Subcutaneous abdominal adipose tissue (tissue), 5 donors: Measurements from ENCODE around the gene CCDC6.
"Not testable (repeated sequence)": the region's sequence is repeated elsewhere in the genome, so short reads cannot be mapped to it uniquely, and the experiment has no call there.

Source experiments
- H3K27ac ChIP-seq: one replicate; pipeline ENCODE4 v1.7.0; 2013; ENCODE audit warnings: low read depth, mild to moderate bottlenecking, inconsistent platforms, low read length, moderate library complexity
- H3K27me3 ChIP-seq, 5 donors: one replicate each; pipeline ENCODE4 v1.7.0; 2013; ENCODE audit warnings: low read length in 5 of 5, inconsistent platforms in 1 of 5; ENCODE audit not compliant: control insufficient read depth in 5 of 5, insufficient read depth in 4 of 5
- H3K36me3 ChIP-seq, 5 donors: one replicate each; pipeline ENCODE4 v1.7.0; 2013; ENCODE audit warnings: low read length in 5 of 5; ENCODE audit not compliant: control insufficient read depth in 5 of 5, insufficient read depth in 5 of 5
- H3K4me1 ChIP-seq, 5 donors: one replicate each; pipeline ENCODE4 v1.7.0; 2013; ENCODE audit warnings: low read length in 5 of 5, mild to moderate bottlenecking in 3 of 5, moderate library complexity in 1 of 5; ENCODE audit not compliant: control insufficient read depth in 5 of 5, insufficient read depth in 5 of 5
- H3K4me3 ChIP-seq, 5 donors: one replicate each; pipeline ENCODE4 v1.7.0; 2013; ENCODE audit warnings: low read length in 5 of 5, low read depth in 1 of 5
- H3K9ac ChIP-seq, 5 donors: one replicate each; pipeline ENCODE4 v1.7.0; 2013; ENCODE audit warnings: low read length in 5 of 5, mild to moderate bottlenecking in 4 of 5, moderate library complexity in 3 of 5
- H3K9me3 ChIP-seq, 5 donors: one replicate each; pipeline ENCODE4 v1.7.0; 2013; ENCODE audit warnings: low read length in 5 of 5; ENCODE audit not compliant: control insufficient read depth in 5 of 5
- donor health status: healthy.
- donor health status: healthy.
- donor health status: healthy.
- donor health status: healthy.
- donor health status: healthy.

The CCDC6 gene

DNA sequence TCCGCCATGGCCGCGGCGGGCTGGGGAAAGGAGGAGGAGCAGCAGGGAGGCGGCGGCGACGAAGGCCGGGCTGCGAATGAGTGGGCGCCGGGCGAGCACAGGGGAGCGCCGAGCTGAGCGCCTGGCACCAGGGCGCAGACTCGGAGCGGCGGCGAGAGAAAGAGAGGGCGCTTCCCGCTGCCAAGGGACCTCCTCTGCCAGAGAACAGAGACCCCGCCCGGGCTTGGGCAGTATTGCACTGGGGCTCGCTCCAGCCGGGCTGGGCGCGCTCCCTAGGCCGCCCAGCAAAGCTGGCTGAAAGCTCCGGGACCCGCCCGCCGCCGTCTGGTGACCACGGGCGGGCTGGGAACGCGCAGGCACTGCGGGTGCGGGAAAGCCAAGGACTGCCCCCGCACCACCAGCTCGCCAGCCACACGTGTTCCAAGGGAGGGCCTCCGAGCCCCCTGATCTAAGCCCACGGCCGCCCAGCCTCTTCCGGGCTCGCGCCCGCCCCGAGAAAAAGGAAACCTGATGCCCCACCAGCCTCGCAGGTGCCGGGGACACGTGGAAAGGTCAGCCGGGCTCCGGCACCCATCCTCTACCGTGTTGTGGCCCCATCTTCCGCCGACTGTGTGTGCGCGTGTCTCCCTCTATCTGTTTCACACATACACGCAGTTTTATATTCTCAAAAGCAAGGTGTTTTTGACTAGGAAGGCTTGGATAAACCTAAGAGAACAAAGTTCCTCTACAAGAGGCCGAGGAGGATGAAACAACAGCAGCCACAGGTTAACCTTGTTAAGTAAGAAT is at the start of gene CCDC6:
CCDC6 (minus strand) TSS at position 140 of the 786 bp plus-strand sequence; CDS start at position 8, 132 bp downstream.
- Histone ChIP-seq H3K4me1 (peaks cover 3 to 43% (median 40%) of the 10 kb centered on the region in 5 donors), H3K36me3 (no peaks in the 10 kb centered on the region), H3K9ac (peak within 1 kb of the TSS; percentile 78 to 96 (median 86)), H3K4me3 (peak within 1 kb of the TSS; percentile 83 to 98 (median 95)), H3K27ac (peak within 1 kb of the TSS; percentile 97), H3K9me3 (no peaks in the 10 kb centered on the region), H3K27me3 (no peaks in the 10 kb centered on the region)

DNA sequence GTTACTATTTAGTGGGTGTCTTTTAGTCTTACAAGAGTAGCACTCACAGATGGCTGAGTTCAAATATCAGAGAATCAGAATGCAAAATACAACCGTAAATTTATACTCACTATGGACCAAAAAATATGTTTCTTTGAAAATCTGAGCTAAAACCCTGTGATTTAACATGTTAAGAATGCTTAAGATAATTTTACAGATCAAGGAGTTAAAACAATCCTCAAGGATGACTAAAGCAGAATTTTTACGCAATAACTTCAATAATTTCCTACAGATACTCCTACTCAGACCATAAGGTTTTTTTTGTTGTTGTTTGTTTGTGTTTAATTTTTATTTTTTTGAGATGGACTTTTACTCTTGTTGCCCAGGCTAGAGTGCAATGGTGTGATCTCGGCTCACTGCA is 47.9 kb upstream of the CCDC6 start:
- Histone ChIP-seq H3K27ac (no peak overlapping the region), H3K36me3 (no peaks in the 10 kb centered on the region), H3K4me3 (no peak overlapping the region), H3K9ac (no peak overlapping the region), H3K27me3 (no peaks in the 10 kb centered on the region), H3K9me3 (no peaks in the 10 kb centered on the region), H3K4me1 (no peaks in the 10 kb centered on the region)

DNA sequence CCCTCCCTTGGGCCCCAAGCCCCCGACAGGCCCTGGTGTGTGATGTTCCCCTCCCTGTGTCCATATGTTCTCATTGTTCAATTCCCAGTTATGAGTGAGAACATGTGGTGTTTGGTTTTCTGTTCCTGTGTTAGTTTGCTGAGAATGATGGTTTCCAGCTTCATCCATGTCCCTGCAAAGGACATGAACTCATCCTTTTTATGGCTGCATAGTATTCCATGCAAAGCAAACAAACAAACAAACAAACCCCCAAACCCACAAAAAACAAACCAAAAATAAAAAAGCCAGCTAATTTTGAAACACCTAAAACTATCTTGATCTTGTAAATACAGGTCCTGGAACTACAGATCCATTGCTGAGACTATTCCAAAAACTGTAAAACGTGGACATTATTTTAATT is 47.4 kb upstream of the CCDC6 start:
- H3K36me3 ChIP-seq, H3K9ac ChIP-seq, H3K4me1 ChIP-seq, H3K27ac ChIP-seq, H3K27me3 ChIP-seq, H3K9me3 ChIP-seq, H3K4me3 ChIP-seq: not testable (repeated sequence)

DNA sequence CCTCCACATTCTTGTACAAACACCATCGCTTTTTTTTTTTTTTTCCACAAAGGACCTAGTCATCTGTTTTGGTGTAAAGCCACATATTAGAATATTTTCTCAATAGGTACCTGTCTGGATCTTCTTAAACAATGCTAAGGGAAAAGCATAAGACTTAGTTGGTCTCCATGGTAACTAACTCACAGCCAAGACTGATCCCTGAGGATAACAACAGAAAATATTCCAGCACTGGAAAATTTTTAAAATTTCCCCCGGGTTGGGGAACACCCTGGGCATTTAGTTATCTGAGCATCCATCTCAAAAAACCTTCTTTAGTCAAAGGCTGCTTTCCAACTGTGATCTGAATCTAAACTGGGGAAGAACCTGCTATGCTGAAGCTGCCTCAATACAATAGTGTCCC is 43.7 kb upstream of the CCDC6 start:
- H3K9ac ChIP-seq: no peak overlapping the region
- H3K27me3 ChIP-seq: no peaks in the 10 kb centered on the region
- H3K36me3 ChIP-seq: no peaks in the 10 kb centered on the region
- H3K4me3 ChIP-seq: no peak overlapping the region
- H3K9me3 ChIP-seq: no peaks in the 10 kb centered on the region
- no peaks in the 10 kb centered on the region for H3K4me1 ChIP-seq
- H3K27ac ChIP-seq: no peak overlapping the region

DNA sequence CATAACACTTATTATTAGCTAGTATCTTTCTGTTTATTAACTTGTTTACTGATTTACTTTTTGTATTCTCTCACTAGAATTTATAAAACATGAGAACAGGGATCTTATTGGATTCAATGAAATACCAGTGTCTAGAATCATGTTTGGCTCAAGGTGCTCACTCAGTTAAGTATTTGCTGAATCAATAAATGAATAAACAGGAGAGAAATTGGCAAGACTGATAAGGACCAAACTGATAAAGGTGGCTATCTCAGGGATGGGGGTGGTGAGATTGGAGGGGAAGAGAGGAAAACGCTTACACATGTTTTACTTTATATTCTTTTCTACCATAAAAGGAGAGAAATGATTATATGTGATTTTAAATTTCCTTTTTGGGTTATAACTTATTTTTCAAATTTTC is 43.3 kb upstream of the CCDC6 start:
- Histone ChIP-seq H3K27me3 (no peaks in the 10 kb centered on the region), H3K27ac (no peak overlapping the region), H3K9ac (no peak overlapping the region), H3K4me3 (no peak overlapping the region), H3K36me3 (no peaks in the 10 kb centered on the region), H3K9me3 (no peaks in the 10 kb centered on the region), H3K4me1 (no peaks in the 10 kb centered on the region)

DNA sequence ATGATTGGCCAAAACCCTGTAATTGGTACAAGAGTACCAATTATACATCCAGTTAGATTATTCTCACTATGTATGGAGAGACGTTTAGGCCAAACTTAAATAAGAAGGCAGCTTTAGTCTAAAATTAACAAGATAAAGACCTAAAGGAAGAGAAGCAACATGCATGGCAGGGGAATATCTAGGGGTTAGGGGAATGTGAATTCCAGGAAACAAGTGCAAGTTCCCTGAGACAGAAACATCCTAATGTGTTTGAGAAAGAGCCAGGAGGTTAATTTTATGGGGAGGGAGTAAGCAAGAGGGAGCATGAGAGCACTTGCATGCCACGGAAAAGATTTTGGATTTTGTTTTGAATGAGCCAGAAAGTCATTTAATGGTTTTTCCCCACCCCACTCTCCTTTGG is 39.6 kb upstream of the CCDC6 start:
- no peaks in the 10 kb centered on the region for H3K4me1 ChIP-seq
- H3K36me3 ChIP-seq: no peaks in the 10 kb centered on the region
- no peak overlapping the region for H3K27ac ChIP-seq
- no peaks in the 10 kb centered on the region for H3K9me3 ChIP-seq
- H3K27me3 ChIP-seq: peaks cover 0 to 3% (median 0%) of the 10 kb centered on the region in 5 donors
- no peak overlapping the region for H3K9ac ChIP-seq
- no peak overlapping the region for H3K4me3 ChIP-seq

DNA sequence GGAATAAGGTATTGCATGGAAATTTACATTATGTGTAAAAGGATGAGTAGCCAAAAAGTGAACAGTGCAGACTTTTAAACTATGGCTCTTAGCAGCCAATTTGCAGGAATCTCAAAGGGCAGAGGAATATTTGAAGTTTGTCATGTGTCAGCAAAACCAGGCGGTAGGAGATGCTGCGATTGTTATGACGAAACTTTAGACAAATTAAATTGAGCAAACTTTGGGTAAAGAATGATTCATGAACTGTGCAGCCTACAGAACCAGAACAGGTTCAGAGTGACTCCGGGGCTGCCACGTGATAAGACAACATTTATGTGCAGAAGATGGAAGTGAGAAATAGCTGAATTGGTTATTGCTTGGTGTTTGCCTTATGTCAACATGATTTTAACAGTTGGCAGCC is 39.2 kb upstream of the CCDC6 start:
- H3K4me1 ChIP-seq: no peaks in the 10 kb centered on the region
- H3K36me3 ChIP-seq: no peaks in the 10 kb centered on the region
- H3K9ac ChIP-seq: no peak overlapping the region
- H3K9me3 ChIP-seq: no peaks in the 10 kb centered on the region
- no peak overlapping the region for H3K27ac ChIP-seq
- H3K4me3 ChIP-seq: no peak overlapping the region
- peaks cover 0 to 3% (median 0%) of the 10 kb centered on the region in 5 donors for H3K27me3 ChIP-seq

DNA sequence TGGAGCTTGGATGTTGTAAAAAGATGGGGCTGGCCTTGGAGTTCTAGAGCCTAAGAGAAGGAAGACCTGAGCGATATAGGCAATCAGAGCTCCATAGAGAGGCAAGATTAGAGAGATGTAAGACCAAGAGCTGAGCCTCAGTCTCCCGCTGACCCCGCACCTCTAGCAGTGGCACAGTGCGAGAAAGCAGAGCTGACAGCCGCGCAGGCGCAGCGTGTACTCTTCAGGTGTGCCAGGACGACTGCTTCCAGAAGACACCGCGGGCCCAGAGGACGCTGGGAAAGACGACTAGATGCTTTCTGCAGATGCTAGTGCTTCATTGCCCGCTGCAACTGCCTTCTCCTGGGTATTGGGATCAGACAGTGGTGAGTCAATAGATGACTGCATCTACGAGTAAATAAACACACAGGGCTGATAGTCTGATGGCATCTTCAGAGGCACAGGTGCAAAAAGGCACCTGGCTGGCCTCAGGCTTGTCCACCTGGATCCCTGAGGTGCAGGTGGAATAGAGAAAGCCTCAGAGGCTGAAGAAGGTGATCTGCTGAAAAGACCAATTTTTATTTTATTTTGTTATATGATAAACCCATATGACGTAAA is 38.1 kb upstream of the CCDC6 start:
- H3K9me3 ChIP-seq: no peaks in the 10 kb centered on the region
- H3K27me3 ChIP-seq: peaks cover 0 to 3% (median 0%) of the 10 kb centered on the region in 5 donors
- no peak overlapping the region for H3K27ac ChIP-seq
- H3K36me3 ChIP-seq: no peaks in the 10 kb centered on the region
- no peaks in the 10 kb centered on the region for H3K4me1 ChIP-seq
- H3K4me3 ChIP-seq: no peak overlapping the region
- no peak overlapping the region for H3K9ac ChIP-seq

DNA sequence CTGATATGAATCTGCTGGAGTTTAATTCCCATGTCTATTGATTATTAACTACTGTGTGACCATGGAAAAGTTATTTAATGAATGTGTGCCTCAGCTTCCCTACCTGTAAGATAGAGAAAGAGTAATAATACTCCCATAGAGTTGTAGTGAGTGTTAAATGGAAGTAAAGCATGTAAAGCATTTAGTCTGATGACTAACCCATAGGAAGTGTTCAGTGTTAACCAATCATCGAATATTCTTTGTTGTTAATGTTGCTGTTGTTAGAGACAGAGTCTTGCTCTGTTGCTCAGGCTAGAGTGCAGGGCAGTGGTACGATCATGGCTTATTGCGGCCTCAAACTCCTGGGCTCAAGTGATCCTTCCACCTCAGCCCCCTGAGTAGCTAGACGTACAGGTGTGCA is 36.2 kb upstream of the CCDC6 start:
- Histone ChIP-seq H3K36me3 (no peaks in the 10 kb centered on the region), H3K27me3 (peaks cover 0 to 3% (median 0%) of the 10 kb centered on the region in 5 donors), H3K4me1 (no peaks in the 10 kb centered on the region), H3K9ac (no peak overlapping the region), H3K4me3 (no peak overlapping the region), H3K9me3 (no peaks in the 10 kb centered on the region), H3K27ac (no peak overlapping the region)

DNA sequence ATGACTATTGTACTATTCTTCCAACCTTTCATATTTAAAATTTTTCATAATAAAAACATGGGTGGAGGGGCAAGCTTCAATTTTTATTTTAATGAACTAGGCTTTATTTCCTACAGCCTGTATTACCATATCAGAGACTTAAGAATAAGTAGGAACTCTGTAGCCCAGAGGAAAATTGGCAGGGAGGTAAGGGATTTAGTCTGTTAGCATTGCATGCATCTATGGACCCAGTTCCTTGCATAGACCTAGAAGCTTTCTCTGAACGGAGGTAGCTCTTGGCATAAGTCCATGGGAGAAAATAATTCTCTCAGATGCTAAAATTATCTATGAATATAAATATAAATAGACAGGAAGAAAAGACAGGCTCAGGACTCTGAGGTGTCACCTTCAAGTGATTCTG is 31.4 kb upstream of the CCDC6 start:
- Histone ChIP-seq H3K36me3 (no peaks in the 10 kb centered on the region), H3K9ac (no peak overlapping the region), H3K9me3 (no peaks in the 10 kb centered on the region), H3K4me1 (no peaks in the 10 kb centered on the region), H3K4me3 (no peak overlapping the region), H3K27ac (no peak overlapping the region), H3K27me3 (no peaks in the 10 kb centered on the region)
